GM18858 (cell line): ENCODE data around the gene MORC4.
"Not testable (repeated sequence)": the region's sequence is repeated elsewhere in the genome, so short reads cannot be mapped to it uniquely, and the experiment has no call there.

Experiments
- ATAC-seq: cut with Tn5 transposase; IDR thresholded peaks from one replicate; pipeline ENCODE4 v1.9.1; 2021; ENCODE audit not compliant: unreplicated experiment

The MORC4 gene

GRCh38 chrX:107000013-107000515, at the start of gene MORC4:
Gene MORC4 (minus strand): TSS chrX:107000212. CDS start chrX:106999969, 243 bp downstream.
- ATAC-seq: peak; percentile 67

- no peak for ATAC-seq
Observed at GRCh38 chrX:107047622-107048021, 47.6 kb upstream of the MORC4 start.

- ATAC-seq: no peak
Observed at GRCh38 chrX:107029752-107030151, 29.7 kb upstream of the MORC4 start.

GRCh38 chrX:107025545-107025944, 25.5 kb upstream of the MORC4 start:
- no peak for ATAC-seq

- no peak for ATAC-seq
Observed at GRCh38 chrX:107014936-107015335, 14.9 kb upstream of the MORC4 start.

GRCh38 chrX:107008034-107008433, 8.0 kb upstream of the MORC4 start:
- ATAC-seq: no peak

GRCh38 chrX:106999002-106999975, 723 bp downstream of the MORC4 start:
- peak; percentile 21 for ATAC-seq

- ATAC-seq: no peak
Observed at GRCh38 chrX:106997611-106998010, 2.4 kb downstream of the MORC4 start.

- no peak for ATAC-seq
Observed at GRCh38 chrX:106995678-106996077, 4.3 kb downstream of the MORC4 start.

GRCh38 chrX:106987488-106987887, 12.5 kb downstream of the MORC4 start:
- ATAC-seq: no peak

GRCh38 chrX:106980952-106981626, 18.9 kb downstream of the MORC4 start:
- no peak for ATAC-seq

- ATAC-seq: no peak
Observed at GRCh38 chrX:106976416-106976815, 23.6 kb downstream of the MORC4 start.

GRCh38 chrX:106973433-106974149, 26.4 kb downstream of the MORC4 start:
- no peak for ATAC-seq

- ATAC-seq: no peak
Observed at GRCh38 chrX:106972896-106973295, 27.1 kb downstream of the MORC4 start.

GRCh38 chrX:106966547-106966946, 33.5 kb downstream of the MORC4 start:
- not testable (repeated sequence) for ATAC-seq

- no peak for ATAC-seq
Observed at GRCh38 chrX:106964290-106964689, 35.7 kb downstream of the MORC4 start.

GRCh38 chrX:106963111-106963510, 36.9 kb downstream of the MORC4 start:
- ATAC-seq: no peak

GRCh38 chrX:106959901-106960300, 40.1 kb downstream of the MORC4 start:
- no peak for ATAC-seq

- ATAC-seq: no peak
Observed at GRCh38 chrX:106957856-106958255, 42.2 kb downstream of the MORC4 start.

GRCh38 chrX:106955004-106955772, 44.8 kb downstream of the MORC4 start:
- ATAC-seq: no peak
